Measurements from ENCODE around the gene KCNMA1.

DNA sequence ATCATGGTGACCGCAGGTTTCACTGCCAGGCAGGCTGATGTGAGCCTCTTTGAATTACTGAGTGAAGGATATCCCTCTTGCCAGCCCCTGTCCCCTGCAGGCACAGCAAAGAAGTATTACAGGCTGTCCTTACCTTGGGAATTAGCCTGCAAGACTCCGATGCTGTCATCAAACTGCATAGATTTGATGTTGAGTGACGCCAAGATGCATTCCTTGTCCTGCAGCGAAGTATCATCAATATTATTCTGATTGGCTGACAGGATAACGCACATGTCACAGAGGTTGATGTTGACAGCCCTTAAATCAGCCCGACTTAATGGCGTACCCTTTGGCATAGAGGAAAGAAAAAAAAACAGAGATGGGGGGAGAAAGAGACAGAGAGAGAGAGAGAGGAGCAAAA is 693.0 kb downstream of the KCNMA1 start:
- TF ChIP-seq EZH2phosphoT487 (IDR thresholded peaks at IDR 0.05; ENCODE audit: borderline replicate concordance, low read length), result no peak
- TF ChIP-seq, protein P1, sequence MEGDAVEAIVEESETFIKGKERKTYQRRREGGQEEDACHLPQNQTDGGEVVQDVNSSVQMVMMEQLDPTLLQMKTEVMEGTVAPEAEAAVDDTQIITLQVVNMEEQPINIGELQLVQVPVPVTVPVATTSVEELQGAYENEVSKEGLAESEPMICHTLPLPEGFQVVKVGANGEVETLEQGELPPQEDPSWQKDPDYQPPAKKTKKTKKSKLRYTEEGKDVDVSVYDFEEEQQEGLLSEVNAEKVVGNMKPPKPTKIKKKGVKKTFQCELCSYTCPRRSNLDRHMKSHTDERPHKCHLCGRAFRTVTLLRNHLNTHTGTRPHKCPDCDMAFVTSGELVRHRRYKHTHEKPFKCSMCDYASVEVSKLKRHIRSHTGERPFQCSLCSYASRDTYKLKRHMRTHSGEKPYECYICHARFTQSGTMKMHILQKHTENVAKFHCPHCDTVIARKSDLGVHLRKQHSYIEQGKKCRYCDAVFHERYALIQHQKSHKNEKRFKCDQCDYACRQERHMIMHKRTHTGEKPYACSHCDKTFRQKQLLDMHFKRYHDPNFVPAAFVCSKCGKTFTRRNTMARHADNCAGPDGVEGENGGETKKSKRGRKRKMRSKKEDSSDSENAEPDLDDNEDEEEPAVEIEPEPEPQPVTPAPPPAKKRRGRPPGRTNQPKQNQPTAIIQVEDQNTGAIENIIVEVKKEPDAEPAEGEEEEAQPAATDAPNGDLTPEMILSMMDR (conservative IDR thresholded peaks at IDR 0.05; ENCODE audit: low read depth, low read length), result no peak

Measured in PC-3 (cell line).